Activated gamma-delta T cell treated with anti-CD3 and anti-CD28 coated beads, Interleukin-2, amount 50 U/mL, for 16 hours (primary cell): ENCODE results near the gene RETREG3.

ENCODE experiments used
- DNase-seq: peaks from one replicate; pipeline ENCODE4 v3.0.0-alpha.2; 2020; ENCODE audit warnings: low read depth

The RETREG3 gene

GRCh38 chr17:42531455-42532354, 77.5 kb downstream of the RETREG3 start:
- peak; percentile 20 for DNase-seq

GRCh38 chr17:42530952-42531454, 78.2 kb downstream of the RETREG3 start:
- no peak for DNase-seq
